Endothelial cell of umbilical vein (primary cell): ENCODE results near the gene SERPINA7. TPM values are rescaled to one million over a fixed set of nuclear protein-coding genes. Genes with fewer than 3 reads are reported as not detected.

Experiments
- BruUV-seq: library from RNA; stranded (reverse); fragments of 400-500 nt; replicated peaks from 2 replicates; lab custom pipeline; 2021; lab: Mats Ljungman, UMichigan
- CTCF ChIA-PET: fragments of 300-600, 350-600 bp; sonication (Branson Sonifier 250); formaldehyde crosslinking; loops from one replicate; lab custom pipeline; 2021; ENCODE audit warnings: antibody characterized with exemption, inconsistent platforms; lab: Charles Lee
- POLR2A ChIA-PET: fragments of 300-600, 350-600 bp; sonication (Branson Sonifier 250); formaldehyde crosslinking; loops from one replicate; lab custom pipeline; 2021; ENCODE audit warnings: antibody characterized with exemption, inconsistent platforms; lab: Charles Lee
- DNase-seq: peaks from one replicate; pipeline ENCODE4 v3.0.0-alpha.2; 2011; ENCODE audit warnings: low read depth, low spot score
- FAIRE-seq: peaks from 2 replicates; lab custom pipeline; 2011; peaks lifted over from hg19 to GRCh38; lab: Jason Lieb, UNC
- H2AFZ ChIP-seq: 2 replicates; pipeline ENCODE4 v1.6.0; 2012; ENCODE audit warnings: low read depth, low read length, control low read depth, inconsistent platforms
- H3K27ac ChIP-seq: 2 replicates; pipeline ENCODE4 v1.5.1; 2011; ENCODE audit warnings: low read depth, mild to moderate bottlenecking, control low read depth, low read length, moderate library complexity; ENCODE audit not compliant: insufficient read depth
- H3K27me3 ChIP-seq, 2 experiments: 2 replicates each; pipeline versions ENCODE4 v1.6.0 to v1.6.1; 2011; ENCODE audit warnings: low read length in 2 of 2, mixed read lengths in 1 of 2; ENCODE audit not compliant: control insufficient read depth in 2 of 2, insufficient read depth in 2 of 2
- H3K36me3 ChIP-seq, 2 experiments: 2 replicates in 1 of 2; 3 replicates in 1 of 2; pipeline ENCODE4 v1.5.1; 2011; ENCODE audit warnings: low read length in 2 of 2, mild to moderate bottlenecking in 1 of 2, moderate library complexity in 1 of 2; ENCODE audit not compliant: control insufficient read depth in 2 of 2, insufficient read depth in 2 of 2; ENCODE audit errors: extremely low read depth in 1 of 2
- H3K4me1 ChIP-seq: 3 replicates; pipeline ENCODE4 v1.5.1; 2011; ENCODE audit warnings: mild to moderate bottlenecking, low read length; ENCODE audit not compliant: control insufficient read depth, insufficient read depth; ENCODE audit errors: extremely low read depth
- H3K4me2 ChIP-seq: 2 replicates; pipeline ENCODE4 v1.6.1; 2011; ENCODE audit warnings: low read length, control low read depth, mixed read lengths; ENCODE audit not compliant: insufficient read depth
- H3K4me3 ChIP-seq, 3 experiments: fragments of 200-600 bp in 1 of 3; sonication (generic), shearing (Covaris generic) in 1 of 3; replicated peaks in 1 of 3; 2 replicates each; pipeline ENCODE4 v1.5.1; 2011 to 2016; ENCODE audit warnings: control low read depth in 3 of 3, low read length in 3 of 3, mild to moderate bottlenecking in 2 of 3, inconsistent platforms in 1 of 3, low read depth in 1 of 3, moderate library complexity in 1 of 3; ENCODE audit not compliant: insufficient read depth in 1 of 3
- H3K79me2 ChIP-seq: 2 replicates; pipeline ENCODE4 v1.6.0; 2012; ENCODE audit warnings: low read length, inconsistent platforms; ENCODE audit not compliant: control insufficient read depth, insufficient read depth
- H3K9ac ChIP-seq: replicated peaks from 2 replicates; pipeline ENCODE3; 2011; ENCODE audit warnings: low read length, control low read depth; ENCODE audit not compliant: insufficient read depth; ENCODE audit errors: extremely low read depth
- H3K9me1 ChIP-seq: replicated peaks from 3 replicates; pipeline ENCODE4 v1.6.0; 2011; ENCODE audit warnings: mild to moderate bottlenecking, low read length; ENCODE audit not compliant: control insufficient read depth, insufficient read depth; ENCODE audit errors: extremely low read depth
- H3K9me3 ChIP-seq: replicated peaks from 2 replicates; pipeline ENCODE4 v1.5.1; 2012; ENCODE audit warnings: low read length, inconsistent platforms; ENCODE audit not compliant: control insufficient read depth, insufficient read depth
- H4K20me1 ChIP-seq: replicated peaks from 2 replicates; pipeline ENCODE3; 2011; ENCODE audit warnings: mild to moderate bottlenecking, low read length; ENCODE audit not compliant: control insufficient read depth, insufficient read depth; ENCODE audit errors: extremely low read depth
- CTCF ChIP-seq, 2 donors: IDR thresholded peaks; 1 replicate in 1 of 2; 2 replicates in 1 of 2; pipeline ENCODE4 v1.5.1; 2011; ENCODE audit warnings: low read length in 2 of 2, mild to moderate bottlenecking in 2 of 2, moderate library complexity in 2 of 2, control low read depth in 1 of 2, inconsistent platforms in 1 of 2, low read depth in 1 of 2; ENCODE audit not compliant: insufficient read depth in 1 of 2; ENCODE audit errors: extremely low read depth in 1 of 2
- EZH2 ChIP-seq: IDR thresholded peaks from 2 replicates; pipeline ENCODE4 v1.6.1; 2012; ENCODE audit warnings: borderline replicate concordance, low read depth, mild to moderate bottlenecking, moderate library complexity, low read length, inconsistent platforms; ENCODE audit not compliant: severe bottlenecking
- FOS ChIP-seq: IDR thresholded peaks from 2 replicates; pipeline ENCODE4 v1.6.1; 2011; ENCODE audit warnings: mild to moderate bottlenecking, low read length, moderate library complexity, borderline replicate concordance; ENCODE audit not compliant: insufficient read depth
- GATA2 ChIP-seq: IDR thresholded peaks from 2 replicates; pipeline ENCODE4 v1.7.0; 2011; ENCODE audit warnings: low read depth, mild to moderate bottlenecking, moderate library complexity, mixed read lengths, low read length; ENCODE audit not compliant: insufficient read length, insufficient read depth
- JUN ChIP-seq: IDR thresholded peaks from 2 replicates; pipeline ENCODE4 v1.6.1; 2011; ENCODE audit warnings: borderline replicate concordance, low read depth; ENCODE audit not compliant: insufficient read length, insufficient read depth
- MAX ChIP-seq: IDR thresholded peaks from 2 replicates; pipeline ENCODE4 v1.6.1; 2011; ENCODE audit not compliant: insufficient read depth, insufficient read length
- MYC ChIP-seq: IDR thresholded peaks from one replicate; pipeline ENCODE4 v1.6.1; 2011; ENCODE audit warnings: mild to moderate bottlenecking, low read depth, low read length
- POLR2A ChIP-seq: IDR thresholded peaks from 2 replicates; pipeline ENCODE4 v1.6.1; 2012; ENCODE audit warnings: low read depth, mild to moderate bottlenecking, control low read depth, low read length
- POLR2AphosphoS5 ChIP-seq: IDR thresholded peaks from 2 replicates; pipeline ENCODE4 v1.6.1; 2012; ENCODE audit warnings: low read depth, mild to moderate bottlenecking, control low read depth, low read length, moderate library complexity; ENCODE audit not compliant: insufficient read depth
- dilution Hi-C: fragments of 300-500 bp; cut with MboI; formaldehyde crosslinking; loops from one replicate; pipeline ENCODE4 v1.15.0; 2019; ENCODE audit warnings: low sequenced_read_pairs; ENCODE audit not compliant: extremely low pct_ligation_motif_present
- intact Hi-C: fragments of 100-400 bp; cut with micrococcal nuclease; formaldehyde crosslinking; loops from one replicate; pipeline ENCODE4 v1.10.0; 2022
- polyA plus RNA-seq, 4 experiments: library from polyadenylated mRNA; depleted of rRNA in 3 of 4; stranded (reverse) in 3 of 4; unstranded in 1 of 4; fragments of >200 nt; gene quantifications; 2 replicates each; pipeline versions ENCODE4 v1.2.1 to v1.2.3, GENCODE V29; 2011 to 2012; ENCODE audit warnings: missing spikeins in 1 of 4
- total RNA-seq: library from RNA; stranded (reverse); gene quantifications from 2 replicates; pipeline ENCODE4 v1.2.3, GENCODE V29; 2021

SERPINA7 gene
- total and polyA plus RNA-seq, 2 donors (not counting 3 experiments of a cell fraction or from before 2014, with no cell fraction given) = not detected

GRCh38 chrX:106050054-106050453 lies 11.5 kb upstream of the SERPINA7 start:
- no peak overlapping the region for H3K27ac ChIP-seq
- no peaks in the 10 kb centered on the region for H4K20me1 ChIP-seq
- H3K9me1 ChIP-seq = no peaks in the 10 kb centered on the region
- CTCF ChIA-PET = no interaction called here
- H3K4me1 ChIP-seq = no peaks in the 10 kb centered on the region
- no peak overlapping the region for H3K4me3 ChIP-seq
- no TSS peak for BruUV-seq
- H2AFZ ChIP-seq = no peak overlapping the region
- H3K4me2 ChIP-seq = no peak overlapping the region
- TF ChIP-seq POLR2A (no peak), POLR2AphosphoS5 (no peak), FOS (no peak), MYC (no peak), GATA2 (no peak), JUN (no peak), EZH2 (no peak), MAX (no peak), CTCF (IDR thresholded peaks at IDR 0.05; ENCODE audit: extremely low read depth in 1 of 2, insufficient read depth in 1 of 2, low read depth in 1 of 2, low read length in 2 of 2) (no peak)
- POLR2A ChIA-PET = no interaction called here
- FAIRE-seq = no peak
- no peak overlapping the region for H3K9ac ChIP-seq
- H3K36me3 ChIP-seq = no peaks in the 10 kb centered on the region
- dilution Hi-C loops (no loop called here), intact Hi-C loops (no loop called here)
- DNase-seq = no peak
- H3K27me3 ChIP-seq = no peaks in the 10 kb centered on the region
- no peaks in the 10 kb centered on the region for H3K79me2 ChIP-seq
- no peaks in the 10 kb centered on the region for H3K9me3 ChIP-seq
